ENCODE measurements around the gene PCDHGC4. TPM values are rescaled to one million over a fixed set of nuclear protein-coding genes. Genes with fewer than 3 reads are reported as not detected.

PCDHGC4 gene
- total RNA-seq (1 to 10 TPM; 1.4 to 2.3 (median 1.8) TPM), polyA plus RNA-seq (1.3 TPM)
- long read RNA-seq, donor 1, result 0 reads
- long read RNA-seq, donor 2, result 0 reads
- long read RNA-seq, donor 3, result 0 reads
- long read RNA-seq, donor 4, result 0 reads

GRCh38 chr5:141484641-141485311 lies at the start of gene PCDHGC4:
PCDHGC4 (plus strand) TSS chr5:141485030; CDS start chr5:141485174, 144 bp downstream.
- DNase-seq (peak in 2 of 3 donors; percentile 47 to 61), ATAC-seq (peak; percentile 32 to 45)
- Histone ChIP-seq H3K27ac (ENCODE audit: low read length) (no peak within 1 kb of the TSS), H3K4me1 (ENCODE audit: control insufficient read depth, insufficient read depth, low read length) (peaks cover 3% of the 10 kb centered on the region), H3K4me3 (ENCODE audit: low read length) (peak within 1 kb of the TSS; percentile 53), H3K27me3 (ENCODE audit: control insufficient read depth, insufficient read depth) (no peaks in the 10 kb centered on the region), H3K9me3 (ENCODE audit: control insufficient read depth, low read length) (no peaks in the 10 kb centered on the region)
- intact Hi-C loops (cut with DNase I), result no loop called here
- 14% methylated on average over 39 of the region's 39 CpGs for WGBS

DNA sequence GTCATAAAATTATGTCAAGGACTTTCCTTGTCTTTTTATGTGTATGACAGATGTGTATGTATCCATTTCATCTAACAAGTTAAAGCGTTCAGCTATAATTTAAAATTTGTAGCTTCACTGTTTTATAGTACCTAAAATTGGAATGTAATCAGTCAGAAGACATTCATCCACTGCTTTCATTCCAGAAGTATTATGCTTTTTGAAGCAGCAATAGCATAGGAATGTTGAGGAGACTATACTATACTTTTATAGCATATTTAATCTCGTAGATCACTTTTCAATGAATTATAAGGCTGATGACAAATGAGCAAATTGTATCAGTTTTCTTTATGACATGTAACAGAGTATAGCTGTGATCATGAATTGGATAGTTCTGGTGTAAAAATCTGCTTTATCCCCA lies 47.6 kb upstream of the PCDHGC4 start:
- Histone ChIP-seq H3K4me3 (ENCODE audit: low read length) (no peak overlapping the region), H3K27me3 (ENCODE audit: control insufficient read depth, insufficient read depth) (no peaks in the 10 kb centered on the region), H3K9me3 (ENCODE audit: control insufficient read depth, low read length) (no peaks in the 10 kb centered on the region), H3K27ac (ENCODE audit: low read length) (no peak overlapping the region), H3K4me1 (ENCODE audit: control insufficient read depth, insufficient read depth, low read length) (no peaks in the 10 kb centered on the region)
- whole genome bisulfite sequencing, result 94% methylated on average over 2 of the region's 2 CpGs
- intact Hi-C loops (cut with DNase I), result no loop called here
- no peak for DNase-seq
- no peak for ATAC-seq

GRCh38 chr5:141439411-141440141 lies 45.3 kb upstream of the PCDHGC4 start:
- H3K4me3 ChIP-seq (ENCODE audit: low read length), result no peak overlapping the region

DNA sequence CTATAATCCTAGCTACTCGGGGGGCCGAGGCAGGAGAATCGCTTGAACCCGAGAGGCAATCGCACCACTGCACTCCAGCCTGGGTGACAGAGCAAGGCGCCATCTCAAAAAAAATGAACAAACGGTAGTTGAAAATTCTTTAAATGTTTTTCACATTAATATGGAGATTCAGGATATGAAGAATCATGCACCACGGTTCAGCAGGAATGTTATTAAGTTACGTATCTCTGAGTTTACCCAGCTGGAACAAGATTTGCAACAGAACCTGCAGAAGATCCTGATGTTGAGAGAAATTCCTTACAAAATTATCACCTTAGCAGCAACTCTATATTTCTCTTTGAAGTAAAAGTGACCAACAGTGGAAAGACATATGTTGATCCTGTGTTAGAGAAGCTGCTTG lies 44.5 kb upstream of the PCDHGC4 start:
- no peaks in the 10 kb centered on the region for H3K9me3 ChIP-seq (ENCODE audit: control insufficient read depth, low read length)

More at GRCh38 chr5:141439411-141440141, 45.3 kb upstream of the PCDHGC4 start:
- Histone ChIP-seq H3K9me3 (ENCODE audit: control insufficient read depth, low read length) (no peaks in the 10 kb centered on the region), H3K4me1 (ENCODE audit: control insufficient read depth, insufficient read depth, low read length) (no peaks in the 10 kb centered on the region), H3K27me3 (ENCODE audit: control insufficient read depth, insufficient read depth) (no peaks in the 10 kb centered on the region), H3K27ac (ENCODE audit: low read length) (no peak overlapping the region)
- intact Hi-C loops (cut with DNase I), result no loop called here
- DNase-seq, result no peak
- WGBS, result 66% methylated on average over 10 of the region's 10 CpGs
- ATAC-seq, result no peak

DNA sequence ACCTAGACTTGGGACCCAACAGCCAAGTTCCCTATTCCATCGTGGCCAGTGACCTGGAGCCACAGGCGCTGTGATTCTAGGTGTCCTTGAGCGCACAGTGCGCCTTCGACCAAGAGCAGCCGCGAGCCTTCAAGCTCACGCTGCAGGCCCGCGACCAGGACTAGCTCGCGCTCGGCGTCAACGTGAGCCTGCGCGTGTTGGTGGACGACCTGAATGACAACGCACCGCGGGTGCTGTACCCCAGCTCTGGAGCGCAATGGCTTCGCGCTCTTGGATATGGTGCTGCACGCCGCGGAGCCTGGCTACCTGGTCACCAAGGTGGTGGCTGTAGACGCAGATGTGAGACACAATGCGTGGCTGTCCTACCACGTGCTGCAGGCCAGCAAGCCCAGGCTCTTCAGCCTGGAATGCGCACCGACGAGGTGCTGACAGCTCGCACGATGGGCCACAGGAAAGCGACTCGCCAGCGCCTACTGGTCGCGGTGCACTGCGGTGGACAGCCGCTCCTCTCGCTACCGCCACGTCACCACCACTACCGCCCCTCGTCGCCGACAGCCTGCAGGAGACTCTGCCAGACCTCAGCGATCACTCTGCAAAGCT lies 43.2 kb upstream of the PCDHGC4 start:
- intact Hi-C loops (cut with DNase I), result no loop called here
- ATAC-seq (peak; percentile 67 to 70), DNase-seq (peak; percentile 39 to 73 (median 63))
- no peaks in the 10 kb centered on the region for H3K27me3 ChIP-seq (ENCODE audit: control insufficient read depth, insufficient read depth)
- H3K4me1 ChIP-seq (ENCODE audit: control insufficient read depth, insufficient read depth, low read length), result no peaks in the 10 kb centered on the region
- no peaks in the 10 kb centered on the region for H3K9me3 ChIP-seq (ENCODE audit: control insufficient read depth, low read length)
- WGBS, result 45% methylated on average over 50 of the region's 50 CpGs
- H3K27ac ChIP-seq (ENCODE audit: low read length), result no peak overlapping the region
- H3K4me3 ChIP-seq (ENCODE audit: low read length), result no peak overlapping the region

More for the DNA sequence above, 44.5 kb upstream of the PCDHGC4 start:
- Histone ChIP-seq H3K4me1 (ENCODE audit: control insufficient read depth, insufficient read depth, low read length) (no peaks in the 10 kb centered on the region), H3K27me3 (ENCODE audit: control insufficient read depth, insufficient read depth) (no peaks in the 10 kb centered on the region), H3K27ac (ENCODE audit: low read length) (no peak overlapping the region), H3K4me3 (ENCODE audit: low read length) (no peak overlapping the region)
- no peak for DNase-seq
- no peak for ATAC-seq
- WGBS, result 93% methylated on average over 9 of the region's 9 CpGs
- intact Hi-C loops (cut with DNase I), result no loop called here

DNA sequence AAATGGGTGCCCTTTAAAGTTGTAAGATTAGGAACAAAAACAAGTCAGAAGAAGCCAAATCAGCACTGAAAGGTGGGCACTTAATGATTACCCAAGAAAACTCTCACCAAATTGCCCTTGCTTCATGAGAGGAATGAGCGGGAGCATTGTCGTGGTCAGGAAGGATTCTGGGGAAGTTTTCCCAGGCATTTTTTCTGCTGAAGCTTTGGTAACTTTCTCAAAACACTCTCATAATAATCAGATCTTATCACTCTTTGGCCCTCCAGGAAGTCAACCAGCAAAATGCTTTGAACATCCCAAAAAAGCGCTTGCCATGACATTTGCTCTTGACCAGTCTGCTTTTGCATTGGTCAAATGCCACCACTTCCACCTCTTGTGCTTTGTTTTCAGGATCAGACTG lies 19.5 kb upstream of the PCDHGC4 start:
- ATAC-seq, result no peak
- intact Hi-C loops (cut with DNase I), result no loop called here
- WGBS, result 94% methylated on average over 3 of the region's 3 CpGs

GRCh38 chr5:141475625-141476131 lies 9.2 kb upstream of the PCDHGC4 start, which contains the start of gene PCDHGC3:
PCDHGC3 (plus strand) TSS chr5:141475966; CDS start chr5:141476117, 151 bp downstream.
- WGBS, result under 1% methylated on average over 28 of the region's 28 CpGs
- Histone ChIP-seq H3K4me1 (ENCODE audit: control insufficient read depth, insufficient read depth, low read length) (peaks cover 9% of the 10 kb centered on the region), H3K9me3 (ENCODE audit: control insufficient read depth, low read length) (no peaks in the 10 kb centered on the region), H3K4me3 (ENCODE audit: low read length) (peak within 1 kb of the TSS; percentile 72), H3K27ac (ENCODE audit: low read length) (peak within 1 kb of the TSS; percentile 90), H3K27me3 (ENCODE audit: control insufficient read depth, insufficient read depth) (no peaks in the 10 kb centered on the region)
- intact Hi-C loops (cut with DNase I), result loop anchor here (2.0 to 10.0 kb wide), 3 partner anchors 47 to 49 kb away; no protein-coding TSS in a partner anchor
- peak; percentile 94 to 97 (median 96) for DNase-seq
- ATAC-seq, result peak; percentile 99 to 100

More for the DNA sequence above, 19.5 kb upstream of the PCDHGC4 start:
- Histone ChIP-seq H3K4me3 (ENCODE audit: low read length) (no peak overlapping the region), H3K4me1 (ENCODE audit: control insufficient read depth, insufficient read depth, low read length) (no peaks in the 10 kb centered on the region), H3K9me3 (ENCODE audit: control insufficient read depth, low read length) (no peaks in the 10 kb centered on the region), H3K27ac (ENCODE audit: low read length) (no peak overlapping the region), H3K27me3 (ENCODE audit: control insufficient read depth, insufficient read depth) (no peaks in the 10 kb centered on the region)
- no peak for DNase-seq

DNA sequence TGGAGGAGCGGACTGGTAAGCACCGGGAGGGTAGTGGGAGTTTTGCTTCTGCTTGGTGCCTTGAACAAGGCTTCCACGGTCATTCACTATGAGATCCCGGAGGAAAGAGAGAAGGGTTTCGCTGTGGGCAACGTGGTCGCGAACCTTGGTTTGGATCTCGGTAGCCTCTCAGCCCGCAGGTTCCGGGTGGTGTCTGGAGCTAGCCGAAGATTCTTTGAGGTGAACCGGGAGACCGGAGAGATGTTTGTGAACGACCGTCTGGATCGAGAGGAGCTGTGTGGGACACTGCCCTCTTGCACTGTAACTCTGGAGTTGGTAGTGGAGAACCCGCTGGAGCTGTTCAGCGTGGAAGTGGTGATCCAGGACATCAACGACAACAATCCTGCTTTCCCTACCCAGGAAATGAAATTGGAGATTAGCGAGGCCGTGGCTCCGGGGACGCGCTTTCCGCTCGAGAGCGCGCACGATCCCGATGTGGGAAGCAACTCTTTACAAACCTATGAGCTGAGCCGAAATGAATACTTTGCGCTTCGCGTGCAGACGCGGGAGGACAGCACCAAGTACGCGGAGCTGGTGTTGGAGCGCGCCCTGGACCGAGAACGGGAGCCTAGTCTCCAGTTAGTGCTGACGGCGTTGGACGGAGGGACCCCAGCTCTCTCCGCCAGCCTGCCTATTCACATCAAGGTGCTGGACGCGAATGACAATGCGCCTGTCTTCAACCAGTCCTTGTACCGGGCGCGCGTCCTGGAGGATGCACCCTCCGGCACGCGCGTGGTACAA lies 8.5 kb upstream of the PCDHGC4 start:
- peak overlapping the region; percentile 90 for H3K27ac ChIP-seq (ENCODE audit: low read length)
- intact Hi-C loops (cut with DNase I), result loop anchor here (2.0 to 10.0 kb wide), 3 partner anchors 46 to 48 kb away; no protein-coding TSS in a partner anchor
- peak overlapping the region; percentile 72 for H3K4me3 ChIP-seq (ENCODE audit: low read length)
- peak; percentile 65 to 76 for ATAC-seq
- H3K27me3 ChIP-seq (ENCODE audit: control insufficient read depth, insufficient read depth), result no peaks in the 10 kb centered on the region
- H3K4me1 ChIP-seq (ENCODE audit: control insufficient read depth, insufficient read depth, low read length), result peaks cover 9% of the 10 kb centered on the region
- peak; percentile 69 to 90 (median 88) for DNase-seq
- under 1% methylated on average over 58 of the region's 58 CpGs for WGBS
- H3K9me3 ChIP-seq (ENCODE audit: control insufficient read depth, low read length), result no peaks in the 10 kb centered on the region

GRCh38 chr5:141477044-141477575 lies 7.7 kb upstream of the PCDHGC4 start:
- no peaks in the 10 kb centered on the region for H3K9me3 ChIP-seq (ENCODE audit: control insufficient read depth, low read length)
- no peak for DNase-seq
- intact Hi-C loops (cut with DNase I), result loop anchor here (2.0 to 10.0 kb wide), 3 partner anchors 45 to 48 kb away; no protein-coding TSS in a partner anchor
- no peak overlapping the region for H3K27ac ChIP-seq (ENCODE audit: low read length)
- 22% methylated on average over 24 of the region's 24 CpGs for WGBS
- no peaks in the 10 kb centered on the region for H3K27me3 ChIP-seq (ENCODE audit: control insufficient read depth, insufficient read depth)
- peaks cover 9% of the 10 kb centered on the region for H3K4me1 ChIP-seq (ENCODE audit: control insufficient read depth, insufficient read depth, low read length)
- no peak for ATAC-seq
- H3K4me3 ChIP-seq (ENCODE audit: low read length), result peak overlapping the region; percentile 72

DNA sequence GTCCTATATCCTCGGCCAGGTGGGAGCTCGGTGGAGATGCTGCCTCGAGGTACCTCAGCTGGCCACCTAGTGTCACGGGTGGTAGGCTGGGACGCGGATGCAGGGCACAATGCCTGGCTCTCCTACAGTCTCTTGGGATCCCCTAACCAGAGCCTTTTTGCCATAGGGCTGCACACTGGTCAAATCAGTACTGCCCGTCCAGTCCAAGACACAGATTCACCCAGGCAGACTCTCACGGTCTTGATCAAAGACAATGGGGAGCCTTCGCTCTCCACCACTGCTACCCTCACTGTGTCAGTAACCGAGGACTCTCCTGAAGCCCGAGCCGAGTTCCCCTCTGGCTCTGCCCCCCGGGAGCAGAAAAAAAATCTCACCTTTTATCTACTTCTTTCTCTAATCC lies 7.0 kb upstream of the PCDHGC4 start:
- ATAC-seq (no peak), DNase-seq (no peak)
- Histone ChIP-seq H3K9me3 (ENCODE audit: control insufficient read depth, low read length) (no peaks in the 10 kb centered on the region), H3K4me3 (ENCODE audit: low read length) (peak overlapping the region; percentile 42), H3K27me3 (ENCODE audit: control insufficient read depth, insufficient read depth) (no peaks in the 10 kb centered on the region), H3K4me1 (ENCODE audit: control insufficient read depth, insufficient read depth, low read length) (peaks cover 9% of the 10 kb centered on the region), H3K27ac (ENCODE audit: low read length) (no peak overlapping the region)
- intact Hi-C loops (cut with DNase I), result loop anchor here (2.0 to 10.0 kb wide), 3 partner anchors 44 to 47 kb away; no protein-coding TSS in a partner anchor
- WGBS, result 51% methylated on average over 13 of the region's 13 CpGs
